T-helper 2 cell (primary cell): ENCODE measurements around the gene EIF5.

ENCODE experiments used
- DNase-seq, 5 experiments: peaks; one replicate each; pipeline versions ENCODE4 v3.0.0 to v3.0.0-alpha.2; 2012 to 2022
- total RNA-seq, 2 donors: gene quantifications; one replicate each; lab custom pipeline; 2026; lab: John Stamatoyannopoulos, UW

Gene EIF5
- total RNA-seq, result 1,309 to 1,528 reads per million in 2 donors

DNA sequence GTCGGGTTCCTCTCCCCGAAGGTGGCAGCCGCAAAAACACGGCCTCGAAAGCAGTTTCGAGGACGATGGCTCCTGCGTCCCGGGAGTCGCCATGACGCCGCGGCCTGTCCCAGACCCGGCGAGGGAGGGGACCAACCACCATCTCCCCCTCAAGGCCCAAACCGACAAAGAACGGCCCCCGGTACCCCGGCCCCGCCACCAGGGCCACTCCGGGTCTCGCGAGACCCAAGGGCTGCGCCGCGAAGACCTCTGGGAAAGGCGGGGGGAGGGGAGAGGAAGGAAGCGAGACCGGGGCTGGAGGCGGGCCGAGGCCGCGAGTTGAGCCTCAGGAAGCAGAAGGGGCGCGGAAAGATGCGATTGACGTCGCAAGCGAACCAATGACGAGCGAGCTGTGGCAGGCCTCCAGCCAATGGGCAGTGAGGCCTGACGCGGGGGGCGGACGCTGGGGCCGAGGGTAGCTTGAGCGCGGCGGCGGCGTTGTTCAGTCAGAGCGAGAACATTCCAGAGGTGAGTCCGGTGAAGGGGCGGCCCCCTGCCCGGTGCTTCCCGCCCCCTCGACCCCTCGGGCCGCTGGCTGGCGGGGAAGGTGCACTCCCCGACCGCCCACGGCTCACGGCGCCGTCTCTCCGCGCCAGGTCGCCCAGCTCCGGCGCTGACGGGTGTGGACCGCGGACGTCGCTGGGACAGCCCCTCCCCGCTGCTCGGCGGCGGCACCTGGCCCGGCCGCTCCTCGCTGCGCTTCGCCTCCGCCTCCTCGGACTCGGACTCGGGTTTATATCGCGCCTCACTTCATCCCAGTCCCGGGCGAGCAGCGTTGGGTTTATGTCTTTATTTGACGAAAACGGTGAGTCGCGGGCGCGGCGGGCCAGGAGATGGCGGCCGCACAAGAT is at the start of gene EIF5:
TSS of gene EIF5 (plus strand) at position 484 of the 890 bp plus-strand sequence. CDS start 1,624 bp downstream, outside the sequence.
- peak; percentile 94 to 99 (median 98) for DNase-seq

- DNase-seq, result no peak
Observed at GRCh38 chr14:103284574-103285467, 49.2 kb upstream of the EIF5 start.

DNA sequence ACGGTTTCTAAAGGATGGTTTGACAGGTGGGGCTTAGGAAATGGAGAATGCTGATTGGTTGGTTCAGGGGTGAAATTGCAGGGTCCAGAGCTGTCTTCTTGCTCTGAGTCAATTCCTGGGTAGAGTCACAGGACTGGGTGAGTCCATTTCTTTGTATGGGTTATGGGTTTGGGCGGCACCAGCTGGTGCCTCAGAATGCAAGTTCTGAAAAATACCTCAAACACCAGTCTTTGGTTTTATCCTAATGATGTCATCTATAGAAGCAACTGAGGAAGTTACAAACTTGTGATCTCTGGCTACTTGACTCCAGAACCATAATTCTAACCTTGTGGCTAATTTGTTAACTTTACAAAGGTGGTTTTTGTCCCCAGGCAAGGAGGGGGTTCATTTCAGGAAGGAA is 47.6 kb upstream of the EIF5 start:
- DNase-seq, result no peak

DNA sequence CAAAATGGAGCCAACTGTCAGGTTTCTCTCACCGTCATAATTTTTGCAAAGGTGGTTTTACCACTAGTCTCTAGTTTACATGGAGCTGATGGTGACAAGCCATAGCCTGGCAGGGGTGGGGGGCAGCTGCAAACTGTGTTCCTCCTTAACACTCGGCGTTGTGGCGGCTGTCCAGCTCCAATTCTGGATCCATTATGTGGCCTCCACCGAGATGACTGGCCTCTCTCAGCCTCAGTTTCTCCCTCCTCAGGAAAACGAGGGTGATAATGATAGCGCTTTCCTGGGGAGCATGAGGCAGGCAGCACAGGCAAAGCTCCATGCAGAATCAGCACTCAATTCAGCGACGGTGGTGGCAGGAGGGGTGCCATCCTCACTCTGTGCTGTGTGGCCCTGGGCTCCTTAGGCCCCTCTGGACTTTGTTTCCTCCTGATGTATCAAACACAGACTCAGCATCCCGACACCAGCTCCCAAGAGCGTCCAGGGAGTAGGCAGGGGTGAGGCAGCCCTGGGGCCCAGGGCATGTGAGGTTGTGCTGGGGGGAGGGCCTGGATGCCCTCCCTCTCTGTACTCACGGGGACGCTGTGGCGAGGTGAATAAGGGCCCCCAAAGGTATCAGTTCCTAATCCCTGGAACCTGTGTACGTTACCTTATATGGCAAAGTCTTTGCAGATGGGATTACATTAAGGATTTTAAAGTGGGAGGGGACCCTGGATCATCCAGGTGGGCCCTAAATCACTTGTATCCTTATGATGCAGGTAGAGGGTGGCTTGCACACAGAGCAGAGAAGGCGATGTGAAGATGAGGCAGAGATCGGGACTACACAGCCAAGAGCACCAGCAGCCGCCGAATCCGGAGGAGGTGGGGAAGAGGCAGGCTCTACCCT is 46.8 kb upstream of the EIF5 start:
- DNase-seq, result no peak

- DNase-seq, result no peak
Observed at GRCh38 chr14:103288076-103288766, 45.8 kb upstream of the EIF5 start.

- DNase-seq, result no peak
Observed at GRCh38 chr14:103290056-103290455, 44.0 kb upstream of the EIF5 start.

DNA sequence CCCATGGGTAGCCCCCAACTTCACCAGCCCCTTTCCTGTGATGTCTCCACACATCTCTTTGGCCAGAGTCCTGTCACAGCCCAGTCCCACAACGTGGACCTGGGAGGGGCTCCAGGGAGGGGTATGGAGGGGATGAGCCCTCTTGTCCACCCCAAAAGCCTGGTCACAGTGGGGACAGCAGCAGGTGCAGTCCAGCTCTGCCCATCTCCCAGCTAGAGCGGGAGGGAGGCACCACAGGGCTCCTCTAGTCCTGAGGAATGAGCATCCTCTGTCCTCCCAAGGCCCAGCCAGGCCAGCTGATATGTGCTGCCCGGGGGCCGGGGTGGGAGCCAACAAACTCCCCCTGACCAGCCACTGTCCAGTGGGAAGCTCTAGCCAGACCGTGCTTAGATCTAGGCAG is 43.5 kb upstream of the EIF5 start:
- DNase-seq, result no peak

GRCh38 chr14:103290961-103291360 is 43.1 kb upstream of the EIF5 start:
- no peak for DNase-seq

- peak; percentile 29 to 69 (median 57) for DNase-seq
Observed at GRCh38 chr14:103292426-103293374, 41.3 kb upstream of the EIF5 start.

DNA sequence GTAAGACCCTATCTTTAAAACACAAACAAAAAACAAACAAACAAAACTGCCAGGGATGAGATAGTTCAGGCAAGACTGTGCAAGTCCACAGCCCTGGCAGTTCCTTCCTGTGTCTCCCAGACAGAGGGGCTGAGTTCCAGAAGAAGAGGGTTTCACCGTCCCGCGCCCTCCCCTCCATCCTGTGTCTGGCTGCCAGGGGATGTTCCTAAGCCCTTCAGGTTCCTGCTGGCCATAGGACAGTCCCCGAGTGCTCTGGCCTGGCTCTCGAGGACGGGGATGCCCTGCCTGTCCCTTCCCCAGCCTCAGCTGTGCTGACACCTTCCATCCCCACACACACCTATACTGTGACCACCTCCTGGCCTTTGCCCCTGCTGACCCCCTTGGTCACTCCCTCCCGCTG is 40.6 kb upstream of the EIF5 start:
- no peak for DNase-seq

- no peak for DNase-seq
Observed at GRCh38 chr14:103294091-103294490, 39.9 kb upstream of the EIF5 start.

- no peak for DNase-seq
Observed at GRCh38 chr14:103296007-103296406, 38.0 kb upstream of the EIF5 start.

- DNase-seq, result no peak
Observed at GRCh38 chr14:103296987-103297386, 37.0 kb upstream of the EIF5 start.

- DNase-seq, result no peak
Observed at GRCh38 chr14:103298620-103299019, 35.4 kb upstream of the EIF5 start.

GRCh38 chr14:103301512-103302354 is 32.3 kb upstream of the EIF5 start:
- no peak for DNase-seq

- DNase-seq, result no peak
Observed at GRCh38 chr14:103302966-103303365, 31.1 kb upstream of the EIF5 start.

DNA sequence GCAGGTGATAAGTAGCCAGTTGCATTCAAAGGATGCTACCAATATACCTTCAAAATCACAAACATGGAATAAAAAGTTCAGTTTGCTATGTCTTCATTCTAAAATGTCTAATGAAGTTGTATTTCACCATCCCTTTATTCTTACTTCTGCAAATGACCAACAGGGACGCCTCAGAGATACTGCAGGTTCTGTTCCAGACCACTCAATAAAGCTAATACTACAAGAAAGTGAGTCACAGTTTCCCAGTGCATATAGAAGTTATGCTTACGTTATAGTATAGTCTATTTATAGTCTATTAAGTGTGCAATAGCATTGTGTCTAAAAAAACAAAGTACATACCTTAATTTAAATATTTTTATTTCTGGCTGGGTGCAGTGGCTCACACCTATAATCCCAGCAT is 29.3 kb upstream of the EIF5 start:
- DNase-seq, result no peak

DNA sequence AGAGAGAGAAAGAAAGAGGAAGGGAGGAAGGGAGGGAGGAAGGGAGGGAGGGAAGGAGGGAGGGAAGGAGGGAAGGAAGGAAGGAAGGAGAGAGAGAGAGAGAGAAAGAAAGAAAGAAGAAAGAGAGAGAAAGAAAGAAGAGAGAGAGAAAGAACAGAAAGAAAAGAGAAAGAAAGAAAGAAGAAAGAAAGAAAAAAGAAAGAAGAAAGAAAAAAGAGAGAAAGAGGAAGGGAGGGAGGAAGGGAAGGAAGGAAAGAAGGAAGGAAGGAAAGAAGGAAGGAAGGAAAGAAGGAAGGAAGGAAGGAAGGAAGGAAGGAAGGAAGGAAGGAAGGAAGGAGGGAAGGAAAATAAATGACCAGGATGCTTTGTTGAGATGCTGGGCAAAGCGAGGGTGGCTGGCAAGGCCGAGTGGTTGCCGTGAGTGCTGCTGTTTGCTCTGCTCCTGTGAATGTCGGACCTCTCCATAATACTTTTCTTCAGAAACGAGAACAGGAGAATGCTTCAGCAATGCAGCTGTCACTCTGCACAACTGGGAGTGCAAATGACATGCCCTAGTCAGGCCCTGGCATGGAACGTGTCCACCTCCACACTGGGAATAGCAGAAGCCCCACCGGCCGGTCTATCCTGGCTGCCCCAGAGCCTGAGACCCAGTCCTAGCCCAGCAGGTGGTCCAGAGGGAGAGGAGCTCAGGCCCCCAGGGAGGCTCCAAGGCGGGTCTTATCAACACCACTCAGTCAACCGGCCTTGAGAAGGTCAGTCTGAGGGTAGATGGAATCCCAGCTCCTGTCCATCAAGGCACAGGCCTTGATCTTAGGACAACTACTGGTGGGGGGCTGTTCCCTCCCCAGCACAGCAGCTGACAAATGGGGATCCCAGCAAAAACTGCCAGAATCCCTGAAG is 25.1 kb upstream of the EIF5 start:
- DNase-seq, result no peak
